Measurements from ENCODE around the gene TMEM45B.
"Not testable (repeated sequence)": the region's sequence is repeated elsewhere in the genome, so short reads cannot be mapped to it uniquely, and the experiment has no call there.

The TMEM45B gene

DNA sequence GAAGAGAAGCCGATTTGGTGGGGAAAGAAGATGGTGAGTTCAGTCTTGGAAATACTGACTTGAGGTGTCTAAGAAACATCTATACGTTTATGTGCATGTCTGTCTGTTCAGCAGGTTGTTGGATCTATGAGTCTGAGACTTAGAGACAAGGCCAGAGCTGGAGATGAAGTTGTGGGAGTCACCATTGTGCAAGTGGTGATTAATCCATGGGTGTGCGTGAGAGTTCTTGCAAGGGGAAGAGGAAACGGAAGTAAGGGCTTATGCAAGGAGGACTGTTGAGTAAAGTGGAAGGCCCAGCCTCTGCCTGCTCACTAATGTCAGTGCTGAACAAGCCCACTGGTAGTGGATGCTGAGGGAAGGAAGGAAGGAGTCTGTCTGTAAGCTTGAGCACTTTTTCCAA lies 9.7 kb downstream of the TMEM45B start:
- H3K4me3 ChIP-seq (replicated peaks; ENCODE audit: low read depth, low read length) = no peak overlapping the region
- TF ChIP-seq, protein P1, sequence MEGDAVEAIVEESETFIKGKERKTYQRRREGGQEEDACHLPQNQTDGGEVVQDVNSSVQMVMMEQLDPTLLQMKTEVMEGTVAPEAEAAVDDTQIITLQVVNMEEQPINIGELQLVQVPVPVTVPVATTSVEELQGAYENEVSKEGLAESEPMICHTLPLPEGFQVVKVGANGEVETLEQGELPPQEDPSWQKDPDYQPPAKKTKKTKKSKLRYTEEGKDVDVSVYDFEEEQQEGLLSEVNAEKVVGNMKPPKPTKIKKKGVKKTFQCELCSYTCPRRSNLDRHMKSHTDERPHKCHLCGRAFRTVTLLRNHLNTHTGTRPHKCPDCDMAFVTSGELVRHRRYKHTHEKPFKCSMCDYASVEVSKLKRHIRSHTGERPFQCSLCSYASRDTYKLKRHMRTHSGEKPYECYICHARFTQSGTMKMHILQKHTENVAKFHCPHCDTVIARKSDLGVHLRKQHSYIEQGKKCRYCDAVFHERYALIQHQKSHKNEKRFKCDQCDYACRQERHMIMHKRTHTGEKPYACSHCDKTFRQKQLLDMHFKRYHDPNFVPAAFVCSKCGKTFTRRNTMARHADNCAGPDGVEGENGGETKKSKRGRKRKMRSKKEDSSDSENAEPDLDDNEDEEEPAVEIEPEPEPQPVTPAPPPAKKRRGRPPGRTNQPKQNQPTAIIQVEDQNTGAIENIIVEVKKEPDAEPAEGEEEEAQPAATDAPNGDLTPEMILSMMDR (IDR thresholded peaks at IDR 0.05; ENCODE audit: low read depth, low read length, missing control alignments) = no peak
- no peak for DNase-seq (ENCODE audit: extremely low read depth, low read depth)

DNA sequence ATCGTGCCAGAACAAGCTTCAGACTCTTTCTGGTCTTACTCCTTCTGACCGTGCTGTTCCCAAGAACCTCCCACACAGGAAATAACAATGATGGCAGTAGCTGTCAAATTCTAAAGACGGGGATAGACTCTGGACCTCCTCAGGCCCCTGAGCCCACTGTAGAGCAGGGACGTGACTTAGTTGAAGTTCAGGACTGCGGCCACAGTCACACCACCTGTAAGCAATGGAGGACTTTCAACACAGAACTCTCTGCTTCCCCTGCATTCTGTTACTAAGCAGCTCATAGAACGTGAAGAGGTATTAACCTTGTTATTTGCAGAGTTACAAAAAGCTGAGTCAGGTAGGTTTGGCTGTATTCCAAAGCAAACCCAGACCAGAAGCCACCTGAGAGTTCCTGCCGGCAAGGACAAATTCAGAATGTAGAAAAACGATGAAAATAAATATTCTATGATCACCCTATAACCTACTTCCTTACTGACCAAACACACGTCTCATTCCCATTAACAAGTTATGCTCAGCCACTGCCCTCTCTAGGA lies 12.7 kb downstream of the TMEM45B start:
- DNase-seq (ENCODE audit: extremely low read depth, low read depth) = no peak
- no peak overlapping the region for H3K4me3 ChIP-seq (replicated peaks; ENCODE audit: low read depth, low read length)
- TF ChIP-seq, protein P1 (IDR thresholded peaks at IDR 0.05; ENCODE audit: low read depth, low read length, missing control alignments) = no peak

DNA sequence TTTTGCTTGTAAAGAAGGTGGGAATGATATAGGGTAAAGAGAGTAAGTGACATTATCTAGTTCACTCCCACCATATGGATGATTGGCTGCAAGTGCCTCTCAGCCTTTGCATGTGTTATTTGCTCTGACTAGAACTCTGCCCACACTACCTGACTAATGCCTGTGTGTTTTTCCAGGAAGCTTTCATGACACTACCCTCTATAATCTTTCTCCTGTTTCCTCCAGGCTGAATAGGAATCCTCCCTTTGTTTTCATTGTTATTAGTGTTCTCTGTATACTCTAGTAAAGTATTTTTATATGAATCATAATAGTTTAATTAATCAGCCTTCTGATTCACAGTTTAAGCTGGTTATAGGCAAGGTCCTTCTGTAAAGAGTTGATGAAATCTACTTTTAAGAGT lies 13.8 kb downstream of the TMEM45B start:
- DNase-seq (ENCODE audit: extremely low read depth, low read depth); H3K4me3 ChIP-seq (replicated peaks; ENCODE audit: low read depth, low read length): not testable (repeated sequence)

DNA sequence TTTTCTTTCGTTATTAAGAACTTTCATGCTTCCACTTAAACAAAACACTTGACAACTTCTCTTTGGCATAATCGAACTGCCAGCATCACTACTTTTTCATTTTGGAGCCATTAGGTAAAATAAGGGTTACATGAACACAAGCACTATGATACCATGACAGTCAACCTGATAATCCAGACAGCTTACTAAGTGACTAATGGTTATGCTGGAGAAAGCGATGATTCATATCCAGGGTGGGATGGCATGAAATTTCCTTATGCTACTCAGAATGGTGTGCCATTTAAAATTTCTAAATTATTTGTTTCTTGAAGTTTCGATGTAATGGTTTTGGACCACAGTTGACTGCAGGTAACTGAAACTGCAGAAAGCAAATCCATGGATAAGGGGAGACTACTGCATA lies 15.6 kb downstream of the TMEM45B start:
- not testable (repeated sequence) for DNase-seq (ENCODE audit: extremely low read depth, low read depth); H3K4me3 ChIP-seq (replicated peaks; ENCODE audit: low read depth, low read length)

DNA sequence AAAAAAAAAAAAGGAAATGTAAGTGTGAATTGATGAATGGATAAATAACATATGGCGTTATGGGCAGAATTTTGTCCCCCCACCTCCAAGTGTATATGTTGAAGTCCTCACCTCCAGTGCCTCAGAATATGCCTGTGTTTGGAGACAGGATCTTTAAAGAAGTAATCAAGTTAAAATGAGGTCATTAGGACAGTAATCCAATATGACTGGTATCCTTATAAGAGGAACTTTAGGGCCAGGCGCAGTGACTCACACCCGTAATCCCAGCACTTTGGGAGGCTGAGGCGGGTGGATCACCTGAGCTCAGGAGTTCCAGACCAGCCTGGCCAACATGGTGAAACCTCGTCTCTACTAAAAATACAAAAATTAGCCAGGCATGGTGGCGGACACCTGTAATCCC lies 17.6 kb downstream of the TMEM45B start:
- DNase-seq (ENCODE audit: extremely low read depth, low read depth); H3K4me3 ChIP-seq (replicated peaks; ENCODE audit: low read depth, low read length): not testable (repeated sequence)

DNA sequence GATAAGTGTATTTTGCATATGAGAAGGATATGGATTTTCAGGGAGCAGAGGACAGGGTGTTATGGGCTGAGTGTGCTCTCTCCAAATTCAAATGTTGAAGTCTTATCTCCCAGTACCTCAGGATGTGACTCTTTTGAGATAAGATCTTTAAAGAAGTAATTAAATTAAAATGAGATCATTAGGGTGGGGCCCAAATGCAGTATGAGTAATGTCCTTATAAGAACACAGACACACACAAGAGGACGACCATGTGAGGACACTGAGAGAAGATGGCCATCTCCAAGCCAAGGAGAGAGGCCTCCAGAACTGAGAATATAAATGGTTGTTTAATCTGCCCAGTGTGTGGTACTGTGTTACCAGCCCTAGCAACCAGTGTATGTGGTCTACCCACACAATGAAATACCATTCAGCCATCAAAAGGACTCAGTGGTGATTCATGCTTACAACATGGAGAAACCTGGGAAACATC lies 20.8 kb downstream of the TMEM45B start:
- H3K4me3 ChIP-seq (replicated peaks; ENCODE audit: low read depth, low read length); DNase-seq (ENCODE audit: extremely low read depth, low read depth): not testable (repeated sequence)

DNA sequence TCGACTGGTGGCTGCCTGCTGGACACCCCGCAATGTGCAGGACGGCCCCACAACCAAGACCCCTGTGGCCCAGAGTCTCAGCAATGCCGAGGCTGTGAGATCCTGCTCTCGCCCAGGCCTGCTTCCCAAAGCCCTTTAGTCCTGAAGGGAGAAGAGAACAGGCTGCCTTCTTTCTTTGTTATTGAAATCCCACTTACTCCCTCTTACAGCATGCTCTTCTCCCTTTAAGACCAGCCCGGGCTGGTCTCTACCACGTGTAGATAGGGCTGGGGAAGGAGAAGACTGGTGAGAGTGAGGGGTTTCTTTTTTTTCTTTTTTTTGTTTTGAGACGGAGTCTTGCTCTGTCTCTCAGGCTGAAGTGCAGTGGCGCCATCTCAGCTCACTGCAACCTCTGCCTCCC lies 21.3 kb downstream of the TMEM45B start:
- DNase-seq (ENCODE audit: extremely low read depth, low read depth) = no peak
- H3K4me3 ChIP-seq (replicated peaks; ENCODE audit: low read depth, low read length) = no peak overlapping the region
- TF ChIP-seq, protein P1 (IDR thresholded peaks at IDR 0.05; ENCODE audit: low read depth, low read length, missing control alignments) = no peak

DNA sequence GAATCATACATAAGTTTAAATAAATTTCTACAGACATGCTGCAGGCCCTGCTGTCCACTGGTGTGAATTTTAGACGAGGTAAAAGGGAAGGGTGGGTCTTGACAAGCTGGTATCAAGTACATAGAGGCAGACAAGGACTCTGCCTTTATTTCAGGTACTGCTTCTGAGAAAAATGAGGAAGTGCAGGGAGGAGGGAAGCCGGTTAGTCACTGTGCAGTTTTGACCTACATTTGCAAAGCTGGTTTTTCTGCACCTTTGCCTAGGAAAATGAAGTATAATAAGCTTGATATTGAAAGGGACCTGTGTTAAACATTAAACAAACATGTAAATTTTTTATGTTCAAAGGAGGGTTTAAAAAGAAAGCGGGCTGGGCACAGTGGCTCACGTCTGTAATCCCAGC lies 24.6 kb downstream of the TMEM45B start:
- TF ChIP-seq, protein P1 (IDR thresholded peaks at IDR 0.05; ENCODE audit: low read depth, low read length, missing control alignments) = no peak
- no peak for DNase-seq (ENCODE audit: extremely low read depth, low read depth)
- H3K4me3 ChIP-seq (replicated peaks; ENCODE audit: low read depth, low read length) = no peak overlapping the region

DNA sequence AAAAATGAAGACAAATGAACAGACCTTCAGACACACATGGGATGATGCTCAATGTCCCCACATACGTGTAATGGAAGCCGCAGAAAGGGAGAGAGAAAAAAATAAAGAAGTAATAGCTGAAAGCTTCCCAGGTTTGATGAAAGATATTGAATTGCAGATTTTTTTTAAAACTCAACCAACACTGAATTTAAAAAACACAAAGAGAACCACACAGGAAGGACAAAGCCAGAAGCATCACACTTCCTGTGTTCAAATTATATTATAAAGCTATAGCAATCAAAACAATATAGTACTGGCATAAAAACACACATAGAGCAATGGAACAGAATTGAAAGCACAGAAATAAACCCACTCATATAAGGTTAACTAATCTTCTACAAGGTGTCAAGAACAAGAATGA lies 26.5 kb downstream of the TMEM45B start:
- H3K4me3 ChIP-seq (replicated peaks; ENCODE audit: low read depth, low read length) = no peak overlapping the region
- DNase-seq (ENCODE audit: extremely low read depth, low read depth) = no peak
- TF ChIP-seq, protein P1 (IDR thresholded peaks at IDR 0.05; ENCODE audit: low read depth, low read length, missing control alignments) = no peak

Data from HFF-Myc (cell line).